Measurements from ENCODE around the gene GUK1. TPM values are rescaled to one million over a fixed set of nuclear protein-coding genes. Genes with fewer than 3 reads are reported as not detected.

GUK1 gene
- total RNA-seq, 1 donor, result 238 TPM

DNA sequence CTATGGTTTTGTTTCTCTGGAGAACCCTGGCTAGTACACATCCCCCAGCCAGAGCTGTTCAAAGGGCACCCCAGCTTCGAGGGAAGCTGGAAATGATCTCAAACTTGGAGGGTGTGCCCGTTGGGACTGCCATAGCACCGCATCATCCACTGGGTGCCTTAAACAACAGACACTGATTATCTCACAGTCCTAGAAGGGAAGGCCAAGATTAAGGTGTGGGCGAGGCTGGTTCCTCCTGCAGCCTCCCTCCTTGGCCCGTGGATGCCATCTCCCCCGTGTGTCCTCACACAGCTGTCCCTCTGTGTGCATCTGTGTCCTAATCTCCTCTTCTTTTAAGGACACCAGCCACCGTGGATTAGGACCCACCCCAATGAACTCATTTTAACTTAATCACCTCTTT is 21.3 kb downstream of the GUK1 start:
- no peak for DNase-seq (ENCODE audit: low read depth in 2 of 3, low spot score in 2 of 3)

DNA sequence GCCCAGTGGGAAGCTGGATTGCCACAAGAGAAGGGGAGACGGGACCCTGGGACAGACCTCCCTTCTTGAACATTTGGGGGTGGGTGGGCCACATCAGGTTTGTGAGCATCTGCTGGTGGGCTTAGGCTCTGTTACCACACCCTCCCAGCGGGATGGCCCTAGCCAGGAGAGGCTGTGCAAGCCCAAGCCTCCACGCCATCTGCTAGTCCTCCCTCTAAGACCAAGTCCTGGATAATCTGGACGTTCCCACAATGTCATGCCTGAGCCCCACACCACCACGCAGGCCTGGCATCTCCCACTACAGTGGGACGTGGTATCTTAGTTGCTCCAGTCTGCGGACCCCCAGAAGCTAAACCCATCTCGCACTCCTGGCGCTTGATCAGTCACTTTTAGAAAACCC is 21.8 kb downstream of the GUK1 start:
- DNase-seq (ENCODE audit: low read depth in 2 of 3, low spot score in 2 of 3), result no peak

DNA sequence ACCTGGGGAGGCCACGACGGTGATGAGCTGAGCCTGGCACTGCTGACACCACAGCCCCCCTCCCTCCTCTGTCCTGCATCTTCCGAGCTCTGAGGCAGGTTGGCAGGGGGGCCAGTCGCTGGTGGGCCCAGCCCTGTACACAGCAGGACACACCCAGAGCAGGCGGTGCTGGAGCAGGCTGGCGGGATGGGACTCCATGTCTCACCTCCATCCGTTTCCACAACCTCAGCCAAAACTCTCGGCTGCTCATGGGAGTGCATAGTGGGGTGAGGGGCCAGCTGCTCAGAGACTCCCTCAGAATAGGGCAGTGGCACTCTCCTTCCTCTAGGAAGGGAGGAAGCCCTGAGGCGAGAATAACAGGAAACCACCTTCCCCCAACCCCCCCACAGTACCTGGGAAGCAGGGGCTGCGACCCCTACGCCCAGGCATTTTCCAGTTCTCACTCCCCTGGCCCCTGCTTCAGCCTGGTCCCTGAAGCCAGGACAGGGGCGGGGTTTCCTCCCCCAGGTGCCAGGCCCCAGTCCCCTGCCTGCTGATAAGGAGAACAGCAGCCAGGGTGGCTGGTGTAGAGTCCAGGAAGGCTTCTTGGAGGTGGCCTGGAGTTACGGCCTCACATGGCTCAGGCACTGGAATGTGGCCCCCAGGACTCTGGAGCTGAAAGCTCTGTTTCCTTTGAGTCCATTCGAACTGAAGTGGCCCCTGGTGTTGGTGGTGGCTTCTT is 22.4 kb downstream of the GUK1 start:
- DNase-seq (ENCODE audit: low read depth in 2 of 3, low spot score in 2 of 3), result no peak

DNA sequence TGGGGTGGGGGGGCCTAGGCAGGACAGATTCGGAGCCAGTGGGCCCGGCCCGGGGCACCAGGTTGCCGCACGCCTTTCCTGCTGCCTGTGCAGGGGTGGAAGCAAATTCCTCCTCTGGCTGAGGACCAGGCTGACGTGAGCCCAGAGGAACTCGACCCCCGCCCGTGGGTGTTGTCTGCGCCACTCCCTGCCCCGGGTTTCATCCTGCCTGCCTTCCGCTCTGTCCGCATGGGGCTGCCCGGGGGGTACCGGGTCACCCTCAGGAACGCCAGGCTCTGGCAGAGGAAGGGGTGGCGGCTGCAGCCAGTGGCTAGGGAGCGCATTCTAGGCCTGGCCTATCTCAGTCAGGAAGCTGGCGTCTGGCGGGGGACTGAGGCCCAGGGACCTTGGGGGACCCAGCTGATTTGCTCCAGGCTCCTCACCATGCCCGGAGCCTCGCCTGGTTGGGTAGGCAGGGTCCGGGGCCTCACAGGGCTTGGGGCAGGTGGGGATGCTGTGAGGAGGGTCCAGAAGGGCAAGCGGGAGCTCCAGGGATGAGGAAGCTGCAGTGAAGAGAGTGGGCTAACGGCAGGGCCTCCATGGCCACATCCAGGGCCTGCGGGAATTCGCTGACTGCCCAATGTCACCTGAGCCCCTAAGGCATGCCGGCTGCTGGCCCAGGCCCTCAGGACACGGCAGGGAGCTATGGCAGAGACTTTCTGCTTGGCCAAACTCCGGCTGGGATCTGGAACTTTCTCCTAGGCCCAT is 23.1 kb downstream of the GUK1 start:
- DNase-seq (ENCODE audit: low read depth in 2 of 3, low spot score in 2 of 3), result no peak

DNA sequence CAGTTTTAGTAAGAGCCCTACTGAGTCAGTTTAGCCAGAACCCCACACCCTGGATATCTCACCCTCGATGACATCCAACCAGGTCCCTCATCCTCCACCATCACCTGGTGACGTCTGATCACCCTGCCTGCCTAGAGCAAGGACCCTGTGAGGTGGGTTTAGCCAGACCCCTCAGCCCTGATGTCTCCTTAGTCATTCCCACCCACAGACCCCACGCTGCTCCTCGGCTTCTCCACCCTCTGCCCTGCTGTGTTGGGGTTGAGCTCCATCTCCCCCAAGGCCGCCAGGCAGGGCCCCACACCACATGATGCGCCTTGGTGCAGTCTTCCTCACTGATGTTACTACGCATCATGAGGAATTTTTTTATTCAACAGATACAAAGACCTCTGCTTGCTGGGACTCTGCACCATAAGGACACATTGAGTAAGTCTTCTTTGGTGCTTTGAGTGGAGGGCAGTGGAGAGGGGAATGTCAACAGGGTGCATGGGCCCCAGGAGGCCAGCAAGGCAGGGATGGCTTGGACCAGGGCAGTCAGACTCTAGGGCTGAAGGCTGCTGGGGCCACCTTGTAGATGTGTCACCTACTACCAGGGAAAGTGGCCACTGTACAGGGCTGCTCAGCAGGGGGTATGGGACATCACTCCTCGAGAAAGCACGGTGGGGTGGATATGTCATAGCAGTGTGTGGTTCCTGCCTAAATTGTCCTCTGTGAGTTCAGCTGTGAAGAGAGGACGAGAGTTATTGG is 23.9 kb downstream of the GUK1 start:
- no peak for DNase-seq (ENCODE audit: low read depth in 2 of 3, low spot score in 2 of 3)

DNA sequence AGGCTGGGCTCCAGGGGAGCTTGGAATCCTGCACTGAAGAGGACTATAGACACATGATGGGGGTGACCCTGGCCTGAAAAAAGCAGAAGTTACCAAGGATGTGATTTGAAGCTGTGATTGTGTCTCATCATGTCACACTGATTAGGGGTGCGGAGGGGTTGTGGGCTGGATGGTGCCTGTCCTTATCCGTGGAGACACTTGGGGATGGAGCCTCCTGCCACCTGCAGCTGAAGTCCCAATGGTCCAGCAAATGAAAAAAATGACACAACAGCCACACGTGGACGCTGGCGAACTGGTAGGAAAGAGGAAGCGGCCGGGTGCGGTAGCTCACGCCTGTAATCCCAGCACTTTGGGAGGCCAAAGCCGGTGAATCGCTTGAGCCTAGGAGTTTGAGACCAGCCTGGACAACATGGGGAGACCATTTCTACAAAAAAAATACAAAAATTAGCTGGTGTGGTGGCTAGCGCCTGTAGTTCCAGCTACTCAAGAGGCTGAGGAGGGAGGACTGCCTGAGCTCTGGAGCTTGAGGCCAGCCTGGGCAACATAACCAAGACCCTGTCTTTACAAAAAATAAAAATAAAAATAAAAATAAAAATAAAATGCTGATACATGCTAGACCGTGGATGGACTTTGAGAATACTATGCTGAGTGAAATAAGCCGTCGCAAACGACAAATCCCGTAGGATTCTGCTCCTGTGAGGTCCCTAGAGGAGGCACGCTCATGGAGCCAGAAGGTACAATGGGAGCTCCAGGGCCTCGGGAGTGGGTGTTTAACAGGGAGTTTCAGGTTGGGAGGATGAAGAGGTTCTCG is 24.7 kb downstream of the GUK1 start:
- peak in 1 of 3 donors; percentile 47 for DNase-seq (ENCODE audit: low read depth in 2 of 3, low spot score in 2 of 3)

DNA sequence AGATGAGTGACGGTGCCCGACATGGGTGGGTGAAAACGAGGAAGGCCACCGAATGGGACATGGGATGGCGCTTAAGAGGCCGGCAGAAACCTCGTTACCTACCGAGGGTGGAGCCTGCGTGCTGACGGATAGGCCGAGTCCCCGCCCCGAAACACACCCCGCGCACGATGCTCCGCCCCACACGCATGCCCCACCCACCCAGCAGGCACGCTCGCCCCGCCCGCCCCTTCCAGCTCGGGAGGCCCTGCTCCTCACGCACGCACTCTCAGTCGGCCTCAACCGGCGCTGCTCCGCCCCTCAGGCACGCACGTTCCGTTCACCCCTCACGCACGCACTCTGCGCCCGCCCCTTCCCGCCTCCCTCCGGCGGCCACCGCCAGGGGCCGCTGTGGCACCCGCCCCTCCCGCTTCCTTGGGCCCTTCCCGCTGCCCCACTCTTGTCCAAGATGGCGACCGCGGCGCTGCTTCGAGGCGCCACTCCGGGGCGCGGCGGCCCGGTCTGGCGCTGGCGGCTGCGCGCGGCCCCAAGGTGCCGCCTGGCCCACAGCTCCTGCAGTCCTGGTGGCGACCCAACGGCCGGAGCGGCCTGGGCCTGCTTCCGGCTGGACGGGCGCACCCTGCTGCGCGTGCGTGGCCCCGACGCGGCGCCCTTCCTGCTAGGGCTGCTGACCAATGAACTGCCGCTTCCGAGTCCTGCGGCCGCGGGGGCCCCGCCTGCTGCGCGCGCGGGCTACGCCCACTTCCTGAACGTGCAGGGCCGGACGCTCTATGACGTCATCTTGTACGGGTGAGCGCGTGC is 25.5 kb downstream of the GUK1 start, which contains the start of gene IBA57:
Gene IBA57, plus strand, starts transcription at position 433 of the 798 bp plus-strand sequence. Its CDS starts 13 bp downstream, at position 446.
- DNase-seq (ENCODE audit: low read depth in 2 of 3, low spot score in 2 of 3), result peak; percentile 99

DNA sequence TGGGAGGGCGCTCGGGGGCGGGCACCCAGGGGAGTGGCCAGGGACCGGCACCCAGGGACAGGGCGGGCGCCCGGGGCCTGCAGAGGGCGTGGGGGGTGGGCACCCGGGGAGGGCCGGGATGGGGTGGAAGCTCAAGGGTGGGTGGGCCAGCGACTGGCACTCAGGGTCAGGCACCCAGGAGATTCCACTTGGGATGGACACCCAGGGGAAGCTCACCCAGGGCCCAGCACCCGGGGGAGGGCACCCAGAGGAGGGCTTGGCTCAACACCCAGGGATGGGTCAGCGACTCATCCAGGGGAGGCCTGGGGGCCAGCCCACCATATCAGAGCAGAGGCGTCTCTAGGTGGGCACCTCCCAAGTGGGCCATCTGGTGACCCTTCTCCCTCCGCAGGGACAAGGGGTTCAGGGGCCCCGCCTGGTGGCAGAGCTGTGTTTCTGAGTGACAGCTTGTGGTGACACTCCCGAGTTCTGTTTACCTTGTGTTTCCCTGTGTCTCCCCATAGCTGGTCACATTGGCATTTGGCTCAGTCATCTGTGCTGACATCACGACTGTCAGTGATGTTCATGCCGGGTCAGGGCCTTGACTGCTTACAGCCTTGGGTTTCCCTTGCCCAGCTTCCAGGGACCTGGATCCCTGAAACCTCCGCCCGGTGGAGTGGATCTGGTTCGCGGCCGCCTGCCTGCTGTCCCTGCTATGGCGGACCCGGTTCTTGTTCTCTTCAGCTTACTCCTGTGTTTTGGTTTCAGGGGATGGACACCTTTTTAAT is 26.3 kb downstream of the GUK1 start:
- peak; percentile 46 to 96 (median 90) for DNase-seq (ENCODE audit: low read depth in 2 of 3, low spot score in 2 of 3)

DNA sequence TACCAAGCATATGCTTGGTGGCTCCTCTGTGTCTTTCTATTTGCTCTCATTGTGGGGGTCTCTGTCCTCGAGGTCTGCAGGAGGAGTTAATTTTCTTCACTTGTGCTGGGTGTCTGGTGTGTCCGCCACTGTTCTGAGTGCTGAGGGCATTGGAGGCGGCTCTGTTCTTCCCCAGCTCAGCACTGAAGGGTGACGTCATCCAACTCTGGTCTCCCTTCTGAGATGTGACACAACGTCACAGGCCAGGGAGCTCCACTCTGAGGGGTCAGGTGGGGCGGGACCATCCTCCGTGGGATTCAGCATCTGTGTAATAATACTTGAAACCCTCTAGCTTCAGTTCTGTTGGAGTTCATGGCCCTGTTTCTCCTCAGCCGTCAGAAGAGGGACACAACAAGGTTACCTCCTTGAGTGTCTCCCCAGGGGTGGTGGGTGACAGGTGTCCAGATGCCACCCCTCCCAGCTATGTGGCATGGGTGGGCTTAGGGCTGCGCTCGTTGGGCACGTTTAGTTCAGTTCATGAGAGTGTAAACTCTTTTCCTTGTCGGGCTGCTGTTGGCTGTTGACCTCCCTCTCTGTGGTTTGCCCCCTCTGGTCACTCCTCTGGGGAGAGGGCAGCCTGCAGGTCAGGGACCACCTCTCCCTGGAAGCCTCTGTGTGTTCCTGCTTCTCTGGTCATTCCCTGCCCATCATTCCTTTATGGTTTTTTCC is 28.6 kb downstream of the GUK1 start:
- no peak for DNase-seq (ENCODE audit: low read depth in 2 of 3, low spot score in 2 of 3)

DNA sequence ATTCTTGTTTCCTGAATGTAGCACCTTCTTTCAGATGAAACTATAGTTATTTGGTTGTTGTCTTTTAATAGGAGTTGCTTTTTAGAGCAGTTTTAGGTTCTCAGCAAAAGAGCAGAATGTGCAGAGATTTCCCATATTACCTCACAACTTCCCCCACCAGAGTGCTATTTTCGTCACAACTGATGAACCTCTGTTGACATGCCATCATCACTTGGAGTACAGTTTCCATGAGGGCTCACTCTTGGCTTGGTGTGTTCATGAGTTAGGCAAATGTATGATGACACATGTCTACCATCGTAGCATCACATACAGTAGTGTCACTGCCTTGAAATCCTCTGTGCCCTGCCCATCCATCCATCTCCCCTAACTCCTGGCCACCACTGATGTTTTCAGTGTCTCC is 29.3 kb downstream of the GUK1 start:
- DNase-seq (ENCODE audit: low read depth in 2 of 3, low spot score in 2 of 3), result no peak

DNA sequence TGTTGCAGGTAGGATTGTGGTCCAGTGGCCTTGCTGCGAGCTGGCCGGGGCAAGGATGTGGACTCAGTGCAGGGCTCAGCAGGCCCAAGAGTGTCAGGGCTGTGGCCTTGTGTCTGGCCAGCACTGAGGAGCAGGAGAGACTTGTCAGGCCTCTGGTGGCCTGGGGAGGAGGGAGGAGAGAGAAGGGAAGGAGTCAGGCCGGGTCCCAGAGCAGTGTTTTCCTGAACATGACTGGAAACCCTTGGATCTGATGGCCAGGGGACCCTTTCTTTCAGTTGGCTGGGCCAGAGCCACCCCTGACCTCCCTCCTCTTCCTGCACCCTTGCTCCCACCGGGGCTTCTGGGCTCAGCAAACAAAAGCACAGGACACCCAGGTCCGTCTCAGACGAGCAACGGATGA is 30.6 kb downstream of the GUK1 start:
- DNase-seq (ENCODE audit: low read depth in 2 of 3, low spot score in 2 of 3), result no peak

DNA sequence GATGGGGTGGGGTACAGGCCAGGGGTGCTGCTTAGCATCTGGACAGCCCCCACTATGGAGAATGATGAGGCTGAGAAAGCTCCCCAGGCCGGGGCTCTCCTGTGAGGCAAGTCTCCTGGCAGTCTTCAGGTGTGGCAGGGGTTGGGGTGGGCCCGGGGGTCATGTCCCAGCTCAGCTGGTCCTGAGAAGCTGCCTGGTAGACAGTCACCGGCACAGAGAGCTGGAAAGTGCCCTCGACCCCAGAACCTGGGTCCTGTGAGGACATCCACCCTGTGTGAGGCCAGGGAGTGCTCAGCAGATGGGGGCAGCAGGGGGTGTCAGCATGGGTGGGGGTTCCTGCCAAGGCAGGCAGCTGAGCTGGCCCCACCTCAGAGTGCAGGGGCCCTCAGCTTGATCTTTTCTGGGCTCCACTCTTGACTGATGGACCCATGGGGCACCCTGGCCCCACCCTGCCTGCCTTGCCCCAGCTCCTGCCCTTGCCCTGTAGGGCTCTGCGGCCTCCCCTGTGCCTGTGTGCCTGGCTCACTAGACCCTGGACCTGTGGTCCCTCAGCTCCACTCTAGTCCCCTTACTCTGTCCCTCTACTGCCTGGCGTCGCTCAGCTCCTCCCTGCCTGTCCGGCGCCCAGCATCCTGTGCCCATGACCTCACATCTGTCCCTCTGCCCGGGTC is 31.3 kb downstream of the GUK1 start:
- no peak for DNase-seq (ENCODE audit: low read depth in 2 of 3, low spot score in 2 of 3)

DNA sequence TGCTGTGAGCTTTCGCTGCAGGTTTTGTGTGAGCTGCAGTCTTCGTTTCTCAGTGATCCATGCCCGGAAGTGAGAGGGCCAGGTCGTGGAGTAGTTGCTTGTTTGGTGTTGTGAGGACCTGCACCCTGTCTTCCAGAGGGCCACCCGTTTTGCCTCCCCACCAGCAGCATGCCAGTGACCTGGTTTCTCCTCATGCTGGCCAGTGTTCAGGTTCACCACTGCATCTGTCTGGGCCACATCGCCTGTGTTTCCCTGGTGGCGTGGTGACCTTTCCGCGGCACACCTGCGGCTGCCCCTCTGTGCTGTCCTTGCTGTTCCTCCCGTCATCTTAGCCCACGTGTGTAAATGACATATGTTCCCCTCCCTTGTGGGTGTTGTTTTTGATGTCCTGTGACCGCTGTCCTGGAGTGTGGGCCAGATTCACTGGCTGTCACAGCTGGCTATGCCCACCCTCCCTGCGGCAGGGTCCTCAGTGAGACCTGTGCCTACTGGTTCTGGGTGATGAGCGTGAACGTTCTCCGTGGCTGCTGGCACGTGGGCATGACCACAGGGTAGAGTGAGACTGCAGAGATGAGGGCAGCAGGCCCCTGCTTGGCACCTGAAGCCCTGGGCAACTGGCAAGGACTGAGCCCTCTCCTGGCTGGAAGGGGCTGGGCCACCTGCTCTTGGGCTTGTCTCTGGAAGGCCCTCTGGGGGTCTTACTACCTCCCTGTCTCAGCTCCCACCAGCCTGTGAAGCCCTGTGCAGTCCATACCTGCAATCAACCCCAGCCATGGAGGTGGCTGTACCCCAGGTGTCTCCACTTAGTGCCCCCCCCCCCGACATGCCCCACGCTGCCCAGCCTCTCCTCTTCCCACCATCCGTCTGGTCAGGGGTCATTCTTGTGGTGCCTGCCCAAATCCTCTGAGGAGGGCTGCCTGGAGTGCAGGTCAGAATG is 32.8 kb downstream of the GUK1 start:
- no peak for DNase-seq (ENCODE audit: low read depth in 2 of 3, low spot score in 2 of 3)

DNA sequence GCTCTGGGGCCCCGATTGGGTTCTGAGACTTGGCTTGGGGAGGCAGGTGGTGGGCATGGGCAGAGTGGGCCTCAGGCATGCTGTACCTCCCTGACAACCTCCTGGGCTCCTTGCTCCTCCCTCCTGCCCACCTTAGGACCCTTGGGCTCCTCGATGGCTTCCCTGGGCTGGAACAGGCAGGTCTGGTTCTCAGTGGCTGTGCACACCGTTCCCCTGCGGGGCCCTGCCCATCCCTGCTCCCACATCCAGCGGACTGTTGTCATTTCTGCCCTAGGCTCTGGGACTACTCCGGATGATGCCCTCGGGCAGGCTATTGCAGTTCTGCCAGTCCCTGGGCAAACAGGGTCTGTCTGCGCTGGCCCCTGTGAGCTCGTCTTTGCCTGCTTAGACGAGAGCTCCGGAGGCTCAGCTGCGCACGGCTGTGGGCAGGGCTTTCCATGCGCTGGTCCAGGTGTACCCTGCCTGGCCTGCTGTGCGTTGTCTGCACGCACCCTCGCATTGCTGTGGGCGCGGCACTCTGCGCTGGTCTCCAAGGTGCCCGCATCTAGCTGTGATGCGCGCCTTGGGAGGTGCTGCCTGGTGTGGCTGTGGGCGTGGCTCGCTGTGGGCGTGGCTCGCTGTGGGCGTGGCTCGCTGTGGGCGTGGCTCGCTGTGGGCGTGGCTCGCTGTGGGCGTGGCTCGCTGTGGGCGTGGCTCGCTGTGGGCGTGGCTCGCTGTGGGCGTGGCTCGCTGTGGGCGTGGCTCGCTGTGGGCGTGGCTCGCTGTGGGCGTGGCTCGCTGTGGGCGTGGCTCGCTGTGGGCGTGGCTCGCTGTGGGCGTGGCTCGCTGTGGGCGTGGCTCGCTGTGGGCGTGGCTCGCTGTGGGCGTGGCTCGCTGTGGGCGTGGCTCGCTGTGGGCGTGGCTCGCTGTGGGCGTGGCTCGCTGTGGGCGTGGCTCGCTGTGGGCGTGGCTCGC is 33.7 kb downstream of the GUK1 start:
- peak in 1 of 3 donors; percentile 23 for DNase-seq (ENCODE audit: low read depth in 2 of 3, low spot score in 2 of 3)

DNA sequence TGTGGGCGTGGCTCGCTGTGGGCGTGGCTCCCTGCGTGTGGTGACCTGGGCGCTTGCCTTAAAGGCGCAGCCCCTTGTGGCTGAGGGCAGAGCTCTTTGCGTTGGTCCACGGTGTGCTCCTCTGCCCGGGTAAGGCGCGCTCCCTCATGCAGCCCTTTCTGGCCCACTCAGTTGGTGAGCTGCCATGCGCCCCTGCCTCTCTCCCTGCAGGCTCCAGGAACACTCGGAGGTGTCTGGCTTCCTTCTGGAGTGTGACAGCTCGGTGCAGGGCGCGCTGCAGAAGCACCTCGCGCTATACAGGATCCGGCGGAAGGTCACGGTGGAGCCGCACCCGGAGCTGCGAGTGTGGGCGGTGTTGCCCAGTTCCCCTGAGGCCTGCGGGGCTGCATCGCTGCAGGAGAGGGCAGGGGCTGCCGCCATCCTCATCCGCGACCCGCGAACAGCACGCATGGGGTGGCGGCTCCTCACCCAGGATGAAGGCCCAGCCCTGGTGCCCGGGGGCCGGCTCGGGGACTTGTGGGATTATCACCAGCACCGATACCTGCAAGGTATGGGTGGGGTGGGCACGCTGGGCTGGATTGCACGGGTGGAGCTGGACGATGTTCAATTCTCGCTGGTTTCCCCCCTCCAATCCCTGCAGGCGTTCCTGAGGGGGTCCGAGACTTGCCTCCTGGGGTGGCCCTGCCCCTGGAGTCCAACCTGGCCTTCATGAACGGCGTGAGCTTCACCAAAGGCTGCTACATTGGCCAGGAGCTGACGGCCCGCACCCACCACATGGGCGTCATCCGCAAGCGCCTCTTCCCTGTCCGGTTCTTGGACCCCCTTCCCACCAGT is 34.6 kb downstream of the GUK1 start:
- DNase-seq (ENCODE audit: low read depth in 2 of 3, low spot score in 2 of 3), result peak in 1 of 3 donors; percentile 32

Data from hematopoietic multipotent progenitor cell (in vitro differentiated cells).